HepG2 (cell line): ENCODE measurements around the gene RASL12. TPM values are rescaled to one million over a fixed set of nuclear protein-coding genes. Genes with fewer than 3 reads are reported as not detected.
"Not testable (repeated sequence)": the region's sequence is repeated elsewhere in the genome, so short reads cannot be mapped to it uniquely, and the experiment has no call there.

Source experiments
- ATAC-seq: fragments of 200-7000 bp; cut with Tn5 transposase; 3 replicates; pipeline ENCODE4 v1.9.1; 2020; ENCODE audit warnings: mild to moderate bottlenecking, moderate library complexity
- BruUV-seq: library from RNA; stranded (reverse); fragments of 400-500 nt; replicated peaks from 2 replicates; lab custom pipeline; 2021; lab: Mats Ljungman, UMichigan
- CTCF ChIA-PET: fragments of 300-600 bp; formaldehyde crosslinking; extraction: SDS; loops from one replicate; lab custom pipeline; 2021; ENCODE audit warnings: low total read pairs, inconsistent platforms, low intra/inter-chr PET ratio; lab: Yijun Ruan, JAX
- POLR2A ChIA-PET: fragments of 350-600 bp; sonication (Branson Sonifier 250); formaldehyde crosslinking; loops from one replicate; lab custom pipeline; 2020; ENCODE audit warnings: antibody characterized with exemption, inconsistent platforms; lab: Yijun Ruan, JAX
- DNase-seq: peaks from one replicate; pipeline ENCODE4 v3.0.0-alpha.2; 2015; ENCODE audit warnings: low spot score
- FAIRE-seq: peaks from 3 replicates; lab custom pipeline; 2011; peaks lifted over from hg19 to GRCh38; lab: Jason Lieb, UNC
- H2AFZ ChIP-seq: one replicate; pipeline ENCODE4 v1.6.1; 2011; ENCODE audit warnings: low read length, inconsistent platforms
- H3K27ac ChIP-seq: fragments of 300-600 bp; 3 replicates; pipeline ENCODE4 v1.8.0; 2011; ENCODE audit warnings: mixed run types, mild to moderate bottlenecking, mixed read lengths, low read length, inconsistent platforms; ENCODE audit not compliant: insufficient read depth; ENCODE audit errors: extremely low read length
- H3K27me3 ChIP-seq, 2 experiments: fragments of 200-600 bp in 1 of 2; 2 replicates in 1 of 2; 3 replicates in 1 of 2; pipeline versions ENCODE4 v1.6.0 to v1.8.0; 2011; ENCODE audit warnings: low read length in 2 of 2, mild to moderate bottlenecking in 2 of 2, moderate library complexity in 2 of 2, inconsistent platforms in 1 of 2; ENCODE audit not compliant: insufficient read depth in 2 of 2, control insufficient read depth in 1 of 2
- H3K36me3 ChIP-seq, 2 experiments: fragments of 200-600 bp in 1 of 2; replicated peaks in 1 of 2; 2 replicates in 1 of 2; 3 replicates in 1 of 2; pipeline versions ENCODE4 v1.5.1 to v1.8.0; 2011; ENCODE audit warnings: low read length in 2 of 2, inconsistent platforms in 1 of 2; ENCODE audit not compliant: insufficient read depth in 2 of 2, control insufficient read depth in 1 of 2
- H3K4me1 ChIP-seq: 2 replicates; pipeline ENCODE4 v1.5.1; 2012; ENCODE audit warnings: low read length, inconsistent platforms; ENCODE audit not compliant: insufficient read depth
- H3K4me2 ChIP-seq: 2 replicates; pipeline ENCODE4 v1.6.0; 2011; ENCODE audit warnings: low read depth, low read length, inconsistent platforms
- H3K4me3 ChIP-seq, 3 experiments: fragments of 200-600 bp in 1 of 3; sonication (generic), shearing (Covaris generic) in 1 of 3; replicated peaks in 1 of 3; 2 replicates each; pipeline ENCODE4 v1.5.1; 2011 to 2016; ENCODE audit warnings: low read length in 3 of 3, inconsistent platforms in 2 of 3, low read depth in 2 of 3, mild to moderate bottlenecking in 2 of 3, control low read depth in 1 of 3, mixed read lengths in 1 of 3; ENCODE audit not compliant: insufficient read depth in 1 of 3
- H3K79me2 ChIP-seq: one replicate; pipeline ENCODE4 v1.6.1; 2011; ENCODE audit warnings: low read length, inconsistent platforms; ENCODE audit not compliant: insufficient read depth
- H3K9ac ChIP-seq: 2 replicates; pipeline ENCODE4 v1.6.0; 2011; ENCODE audit warnings: mild to moderate bottlenecking, low read depth, low read length, inconsistent platforms; ENCODE audit not compliant: insufficient read depth
- H3K9me3 ChIP-seq: 2 replicates; pipeline ENCODE4 v1.5.1; 2012; ENCODE audit warnings: mild to moderate bottlenecking, low read length
- H4K20me1 ChIP-seq: 2 replicates; pipeline ENCODE4 v1.6.0; 2011; ENCODE audit warnings: inconsistent platforms, mild to moderate bottlenecking, low read length, moderate library complexity; ENCODE audit not compliant: insufficient read depth
- AGO2 ChIP-seq: fragments of 200-400 bp; formaldehyde crosslinking; optimal IDR thresholded peaks from 2 replicates; pipeline ENCODE3; 2017; ENCODE audit warnings: mild to moderate bottlenecking, low read depth, low read length, moderate library complexity
- KDM2A ChIP-seq: sonication (generic); formaldehyde crosslinking; IDR thresholded peaks from 2 replicates; pipeline ENCODE4 v1.4.0; 2020; ENCODE audit warnings: low read depth, missing genetic modification reagents, borderline replicate concordance
- RBM39 ChIP-seq: fragments of 200-400 bp; formaldehyde crosslinking; IDR thresholded peaks from one replicate; pipeline ENCODE4 v1.6.1; 2018; ENCODE audit warnings: antibody characterized with exemption, mild to moderate bottlenecking, low read depth, low read length; ENCODE audit not compliant: poor library complexity, severe bottlenecking
- ZKSCAN5 ChIP-seq: sonication (generic); formaldehyde crosslinking; IDR thresholded peaks from 2 replicates; pipeline ENCODE4 v1.5.1; 2020; ENCODE audit warnings: mild to moderate bottlenecking, missing genetic modification reagents
- ZSCAN21 ChIP-seq: sonication (generic); formaldehyde crosslinking; IDR thresholded peaks from 2 replicates; pipeline ENCODE4 v1.8.0; 2022; ENCODE audit warnings: mild to moderate bottlenecking, missing genetic modification reagents, moderate library complexity, borderline replicate concordance
- WGBS: methylation state at CpG from one replicate; pipeline ENCODE4 v1.1.6; 2017; ENCODE audit warnings: low lambda C conversion rate; 5-methylcytosine and 5-hydroxymethylcytosine counted together
- in situ Hi-C: cut with HindIII; loops from 2 replicates; pipeline ENCODE4 v1.10.0; 2017; ENCODE audit warnings: low pct_unique_long_range_greater_than_20kb; ENCODE audit not compliant: extremely low pct_ligation_motif_present
- intact Hi-C: fragments of 100-400 bp; cut with micrococcal nuclease; formaldehyde crosslinking; loops from one replicate; pipeline ENCODE4 v1.10.0; 2022; ENCODE audit not compliant: unreplicated experiment
- polyA plus RNA-seq, 8 experiments: library from polyadenylated mRNA; depleted of rRNA in 3 of 8; stranded (reverse) in 7 of 8; unstranded in 1 of 8; fragments of >200 nt; fragmentation: Illumina TruSeq in 4 of 8; extraction: Trizol in 4 of 8; gene quantifications; 2 replicates each; pipeline versions ENCODE4 v1.2.1 to v1.2.3, GENCODE V29; 2011 to 2016; ENCODE audit warnings: low read depth in 4 of 8, missing spikeins in 1 of 8, mixed read lengths in 1 of 8; ENCODE audit not compliant: insufficient read depth in 1 of 8
- total RNA-seq, 5 experiments: library from RNA; depleted of rRNA; stranded (reverse); fragments of >200 nt; fragmentation: Illumina TruSeq; extraction: Trizol; gene quantifications; 2 replicates each; pipeline ENCODE4 v1.2.3, GENCODE V29; 2016; ENCODE audit warnings: low read depth in 1 of 5

The RASL12 gene
- total and polyA plus RNA-seq, 2 of the 13 experiments (the other 11 are each of a cell fraction or from before 2014, with no cell fraction given) = 0.16 to 0.55 TPM

- 61% methylated on average over 12 of the region's 14 CpGs for WGBS
- ATAC-seq = peak; percentile 48
- Histone ChIP-seq H3K9ac (no peak overlapping the region), H3K36me3 (peaks cover 3 to 5% of the 10 kb centered on the region in 2 experiments; a peak in 3 of 5 replicates), H3K4me2 (0 out of 2 replicates have a peak overlapping the region, but pooled peaks have one; percentile 29), H3K27me3 (no peaks in the 10 kb centered on the region), H3K4me1 (peaks cover 38% of the 10 kb centered on the region), H2AFZ (no peak overlapping the region), H3K4me3 (peak overlapping the region in 1 of 3 experiments; percentile 7; a peak in 1 of 6 replicates), H3K9me3 (no peaks in the 10 kb centered on the region), H4K20me1 (no peaks in the 10 kb centered on the region), H3K27ac (no peak overlapping the region), H3K79me2 (no peaks in the 10 kb centered on the region)
- 0 out of 2 replicates have a peak, but pooled peaks have one; percentile 21 for TF ChIP-seq ZSCAN21
- peak; percentile 50 for TF ChIP-seq RBM39
- TF ChIP-seq ZKSCAN5 (CRISPR knock-in tag) = no peak
- 0 out of 2 replicates have a peak, but pooled peaks have one; percentile 22 for TF ChIP-seq KDM2A (CRISPR knock-in tag)
- TF ChIP-seq AGO2 = no peak
- FAIRE-seq = no peak
- in situ Hi-C loops (no loop called here), intact Hi-C loops (no loop called here)
- ChIA-PET POLR2A (interaction anchor here (0.7 to 1.5 kb wide), 3 partner anchors 10 to 50 kb away, joined by 3 read pairs; no protein-coding TSS in a partner anchor), CTCF (no interaction called here)
- DNase-seq = no peak
- no TSS peak for BruUV-seq
These were observed 26.7 kb upstream of the RASL12 start for GRCh38 chr15:65094294-65094995.

- H3K27me3 ChIP-seq, CTCF ChIA-PET, in situ Hi-C loops, H3K9ac ChIP-seq, H3K36me3 ChIP-seq, H3K9me3 ChIP-seq, H3K4me3 ChIP-seq, FAIRE-seq, ATAC-seq, H3K4me2 ChIP-seq, H4K20me1 ChIP-seq, BruUV-seq, H2AFZ ChIP-seq, H3K79me2 ChIP-seq, DNase-seq, intact Hi-C loops, H3K27ac ChIP-seq: not testable (repeated sequence)
- H3K4me1 ChIP-seq = peaks cover 45% of the 10 kb centered on the region
- WGBS = 84% methylated on average over 13 of the region's 13 CpGs
- POLR2A ChIA-PET = interaction anchor here (0.7 to 1.2 kb wide), 2 partner anchors 35 to 50 kb away, joined by 3 read pairs; no protein-coding TSS in a partner anchor
These were observed 26.0 kb upstream of the RASL12 start for GRCh38 chr15:65093793-65094170.
